Right atrium auricular region (tissue), 2 donors: Measurements from ENCODE around the gene SKI. TPM values are rescaled to one million over a fixed set of nuclear protein-coding genes. Genes with fewer than 3 reads are reported as not detected.
"Not testable (repeated sequence)": the region's sequence is repeated elsewhere in the genome, so short reads cannot be mapped to it uniquely, and the experiment has no call there.

Experiments used
- DNase-seq: peaks from one replicate; pipeline ENCODE4 v3.0.0-alpha.2; 2019; ENCODE audit warnings: low spot score
- H3K27ac ChIP-seq, 2 donors: fragments of 200-600 bp; sonication (generic); 1 replicate in 1 of 2; 2 replicates in 1 of 2; pipeline ENCODE4 v1.5.1; 2016 to 2019
- H3K27me3 ChIP-seq, 2 donors: fragments of 200-600 bp; sonication (generic); one replicate each; pipeline versions ENCODE4 v1.5.1 to v1.6.0; 2017 to 2019
- H3K36me3 ChIP-seq: fragments of 200-600 bp; sonication (generic); one replicate; pipeline ENCODE4 v1.5.1; 2016
- H3K4me1 ChIP-seq, 2 donors: fragments of 200-600 bp; sonication (generic); one replicate each; pipeline versions ENCODE4 v1.5.1 to v1.6.0; 2017 to 2019
- H3K4me3 ChIP-seq, 2 donors: fragments of 200-600 bp; sonication (generic); 1 replicate in 1 of 2; 2 replicates in 1 of 2; pipeline ENCODE4 v1.5.1; 2017 to 2019; ENCODE audit warnings: mild to moderate bottlenecking in 1 of 2, moderate library complexity in 1 of 2
- H3K9me3 ChIP-seq, 2 donors: fragments of 200-600 bp; sonication (generic); one replicate each; pipeline ENCODE4 v1.5.1; 2019
- total RNA-seq, 2 donors: library from RNA; depleted of rRNA; stranded (reverse); fragments of >200 nt; gene quantifications; one replicate each; pipeline ENCODE4 v1.1.0, GENCODE V29; 2016
- TF ChIP-seq, protein P1 (sequence below), 2 donors: fragments of 200-600 bp; sonication (generic); IDR thresholded peaks; one replicate each; pipeline ENCODE4 v1.5.1; 2019; ENCODE audit warnings: antibody characterized with exemption in 2 of 2

Gene SKI
- total RNA-seq, 2 donors from 2014 or later: 36.7 to 57.2 TPM

DNA sequence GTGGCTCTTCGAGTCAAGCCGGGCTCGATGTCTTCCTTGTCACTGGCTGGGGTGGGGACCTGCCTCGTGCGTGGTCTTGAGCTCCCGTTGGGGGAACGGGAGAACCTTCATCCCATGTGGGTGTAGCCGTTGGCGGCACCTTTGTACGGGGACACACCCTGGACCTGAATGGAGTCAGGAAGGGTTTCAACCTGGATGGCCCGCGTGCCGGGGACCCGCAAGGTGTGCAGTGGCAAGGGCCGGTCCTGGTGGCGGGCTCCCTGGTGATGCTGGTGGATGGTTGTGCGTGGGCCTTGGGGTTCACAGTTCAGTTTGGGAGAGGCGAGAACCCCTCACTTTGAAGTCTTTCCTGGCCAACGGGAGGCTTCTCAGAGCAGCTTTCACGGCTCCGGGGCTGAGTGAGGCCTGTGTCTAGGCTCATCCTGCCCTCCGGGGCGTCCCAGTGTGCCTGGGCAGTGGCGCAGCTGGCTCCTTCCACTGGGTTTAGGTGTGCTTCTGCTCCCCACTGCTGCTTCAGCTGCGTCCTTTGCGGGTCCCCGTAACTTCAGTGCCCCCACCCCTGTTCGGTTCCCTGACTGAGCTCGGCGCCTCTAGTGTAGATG is 11.4 kb downstream of the SKI start:
- Histone ChIP-seq H3K4me1 (peaks cover 3 to 98% of the 10 kb centered on the region in 2 donors), H3K27me3 (no peaks in the 10 kb centered on the region), H3K27ac (peak overlapping the region; percentile 26 to 68), H3K9me3 (no peaks in the 10 kb centered on the region), H3K4me3 (peak overlapping the region in 1 of 2 donors; percentile 20), H3K36me3 (no peaks in the 10 kb centered on the region)
- no peak for DNase-seq
- TF ChIP-seq, protein P1, sequence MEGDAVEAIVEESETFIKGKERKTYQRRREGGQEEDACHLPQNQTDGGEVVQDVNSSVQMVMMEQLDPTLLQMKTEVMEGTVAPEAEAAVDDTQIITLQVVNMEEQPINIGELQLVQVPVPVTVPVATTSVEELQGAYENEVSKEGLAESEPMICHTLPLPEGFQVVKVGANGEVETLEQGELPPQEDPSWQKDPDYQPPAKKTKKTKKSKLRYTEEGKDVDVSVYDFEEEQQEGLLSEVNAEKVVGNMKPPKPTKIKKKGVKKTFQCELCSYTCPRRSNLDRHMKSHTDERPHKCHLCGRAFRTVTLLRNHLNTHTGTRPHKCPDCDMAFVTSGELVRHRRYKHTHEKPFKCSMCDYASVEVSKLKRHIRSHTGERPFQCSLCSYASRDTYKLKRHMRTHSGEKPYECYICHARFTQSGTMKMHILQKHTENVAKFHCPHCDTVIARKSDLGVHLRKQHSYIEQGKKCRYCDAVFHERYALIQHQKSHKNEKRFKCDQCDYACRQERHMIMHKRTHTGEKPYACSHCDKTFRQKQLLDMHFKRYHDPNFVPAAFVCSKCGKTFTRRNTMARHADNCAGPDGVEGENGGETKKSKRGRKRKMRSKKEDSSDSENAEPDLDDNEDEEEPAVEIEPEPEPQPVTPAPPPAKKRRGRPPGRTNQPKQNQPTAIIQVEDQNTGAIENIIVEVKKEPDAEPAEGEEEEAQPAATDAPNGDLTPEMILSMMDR (IDR thresholded peaks at IDR 0.05): no peak

DNA sequence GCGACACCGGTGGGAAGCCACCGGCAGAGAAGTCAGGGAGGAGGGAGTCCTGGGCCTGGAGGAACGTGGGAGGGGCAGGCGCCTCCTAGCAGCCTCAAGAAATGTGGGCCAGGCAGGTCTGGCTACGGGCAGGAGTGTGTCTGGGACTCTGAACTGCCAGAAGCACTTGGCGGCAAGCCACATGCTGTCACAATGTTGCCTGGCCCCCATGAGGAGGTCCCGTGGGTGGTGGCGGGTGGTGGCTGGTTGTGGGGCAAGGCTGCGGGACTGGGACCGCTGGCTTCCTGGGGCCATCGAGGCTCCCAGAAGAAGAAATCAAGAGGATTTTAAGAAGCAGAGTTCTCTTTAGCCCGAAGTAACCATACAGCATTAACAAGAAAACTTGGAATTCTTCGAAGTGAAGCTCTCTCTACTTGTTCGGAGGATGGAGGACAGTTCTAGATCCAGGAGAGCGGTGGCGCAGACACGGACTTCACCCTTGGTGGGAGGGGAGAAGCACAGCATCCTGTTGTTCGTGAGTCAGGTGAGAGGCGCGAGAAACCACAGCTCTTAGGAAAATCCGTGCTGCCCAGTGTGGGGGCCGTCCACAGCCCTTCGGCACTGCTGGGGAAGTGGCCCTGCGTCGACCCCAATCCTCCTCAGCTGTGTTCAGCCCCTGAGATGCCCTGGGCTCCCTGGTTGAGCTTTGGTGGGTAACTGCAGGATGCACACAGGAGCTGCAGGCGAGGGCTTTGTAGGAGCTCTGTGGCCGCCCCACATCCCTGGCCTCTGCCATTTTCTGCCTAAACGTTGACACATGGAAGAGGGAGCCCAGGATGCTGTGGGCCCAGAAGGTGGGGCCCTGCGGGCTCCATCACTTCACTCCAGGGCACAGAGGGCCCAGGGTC is 12.4 kb downstream of the SKI start:
- no peaks in the 10 kb centered on the region for H3K36me3 ChIP-seq
- no peaks in the 10 kb centered on the region for H3K27me3 ChIP-seq
- peak overlapping the region in 1 of 2 donors; percentile 20 for H3K4me3 ChIP-seq
- H3K4me1 ChIP-seq: peaks cover 3 to 91% of the 10 kb centered on the region in 2 donors
- H3K9me3 ChIP-seq: no peaks in the 10 kb centered on the region
- TF ChIP-seq, protein P1 (IDR thresholded peaks at IDR 0.05): no peak
- DNase-seq: peak; percentile 88
- peak overlapping the region; percentile 26 to 68 for H3K27ac ChIP-seq

GRCh38 chr1:2241820-2242219 is 13.7 kb downstream of the SKI start:
- no peak for DNase-seq
- H3K27ac ChIP-seq: peak overlapping the region; percentile 32 to 76
- no peaks in the 10 kb centered on the region for H3K27me3 ChIP-seq
- H3K4me3 ChIP-seq: no peak overlapping the region
- no peaks in the 10 kb centered on the region for H3K9me3 ChIP-seq
- H3K4me1 ChIP-seq: peaks cover 3 to 91% of the 10 kb centered on the region in 2 donors
- TF ChIP-seq, protein P1 (IDR thresholded peaks at IDR 0.05): no peak
- H3K36me3 ChIP-seq: no peaks in the 10 kb centered on the region

DNA sequence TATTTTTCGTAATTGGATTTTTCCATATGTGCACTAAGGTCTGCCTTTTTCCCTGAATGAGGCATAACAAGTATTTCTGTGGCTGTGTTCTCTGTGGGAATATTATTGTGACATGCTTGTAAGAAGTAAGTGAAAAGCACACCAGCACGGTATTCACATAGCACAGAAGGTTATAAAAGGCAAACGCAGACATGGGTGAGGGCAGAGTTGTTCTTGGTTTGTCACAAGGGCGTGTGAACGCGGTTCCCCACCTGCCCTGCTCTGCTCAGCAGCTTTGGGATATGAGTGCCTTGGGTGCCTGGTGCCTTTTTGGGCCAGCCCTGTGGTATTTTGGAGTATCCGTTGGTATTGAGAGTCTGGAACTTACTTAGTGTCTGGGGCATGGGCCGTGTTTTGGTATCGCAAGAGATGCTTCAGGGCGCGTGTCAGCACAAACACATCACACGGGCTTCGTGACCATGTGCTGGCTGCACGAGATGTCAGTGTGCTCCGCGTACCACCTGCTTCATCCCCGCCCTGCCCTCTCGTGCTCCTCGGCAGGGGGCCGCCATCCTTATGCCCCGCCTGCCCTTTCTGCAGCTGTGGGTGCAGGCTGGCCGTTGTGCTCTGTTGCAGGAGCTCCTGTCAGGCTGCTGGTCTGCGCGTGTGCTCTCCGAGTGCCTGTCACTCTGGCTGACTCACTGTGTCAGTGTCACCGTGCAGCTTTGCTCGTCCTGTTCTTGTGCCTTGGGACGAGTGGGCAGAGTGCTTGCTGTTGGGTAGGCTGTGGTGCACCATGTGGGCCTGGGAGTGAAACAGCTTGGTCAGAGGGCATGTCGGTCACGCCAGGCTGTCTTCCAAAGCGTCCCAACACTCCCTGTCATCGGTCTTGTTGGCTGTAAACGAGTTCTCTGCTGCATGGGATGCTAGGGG is 15.0 kb downstream of the SKI start:
- Histone ChIP-seq H3K27me3 (no peaks in the 10 kb centered on the region), H3K4me1 (peaks cover 3 to 91% of the 10 kb centered on the region in 2 donors), H3K4me3 (no peak overlapping the region), H3K9me3 (no peaks in the 10 kb centered on the region), H3K36me3 (no peaks in the 10 kb centered on the region), H3K27ac (peak overlapping the region; percentile 70 to 76)
- TF ChIP-seq, protein P1 (IDR thresholded peaks at IDR 0.05): no peak
- no peak for DNase-seq

GRCh38 chr1:2247045-2247394 is 18.9 kb downstream of the SKI start:
- Histone ChIP-seq H3K27ac (peak overlapping the region; percentile 21 to 77), H3K4me1 (peaks cover 3 to 91% of the 10 kb centered on the region in 2 donors)
- H3K9me3 ChIP-seq, H3K27me3 ChIP-seq, H3K36me3 ChIP-seq, DNase-seq, H3K4me3 ChIP-seq: not testable (repeated sequence)
